Kidney (tissue), 14 donors: ENCODE results near the gene COX8A. TPM values are rescaled to one million over a fixed set of nuclear protein-coding genes. Genes with fewer than 3 reads are reported as not detected.

Experiments
- DNase-seq, 5 donors: peaks; one replicate each; pipeline ENCODE4 v3.0.0-alpha.2; 2013 to 2020
- FAIRE-seq: peaks from 2 replicates; lab custom pipeline; 2012; peaks lifted over from hg19 to GRCh38; lab: Jason Lieb, UNC
- H3K27ac ChIP-seq, 2 donors: one replicate each; pipeline ENCODE4 v1.7.0; 2013; ENCODE audit warnings: low read depth in 2 of 2, low read length in 2 of 2, inconsistent platforms in 1 of 2
- H3K27me3 ChIP-seq: one replicate; pipeline ENCODE4 v1.7.1; 2013; ENCODE audit warnings: low read length, inconsistent platforms; ENCODE audit not compliant: control insufficient read depth, insufficient read depth
- H3K36me3 ChIP-seq, 3 donors: one replicate each; pipeline versions ENCODE4 v1.7.0 to v1.7.1; 2013; ENCODE audit warnings: low read length in 3 of 3, control low read depth in 1 of 3, inconsistent platforms in 1 of 3; ENCODE audit not compliant: insufficient read depth in 3 of 3, control insufficient read depth in 2 of 3
- H3K4me1 ChIP-seq, 3 donors: one replicate each; pipeline versions ENCODE4 v1.7.0 to v1.7.1; 2013; ENCODE audit warnings: low read length in 3 of 3, inconsistent platforms in 1 of 3, low read depth in 1 of 3; ENCODE audit not compliant: control insufficient read depth in 2 of 3, insufficient read depth in 2 of 3
- H3K4me3 ChIP-seq, 3 donors: one replicate each; pipeline versions ENCODE4 v1.7.0 to v1.8.1; 2013; ENCODE audit warnings: low read length in 3 of 3, control low read depth in 1 of 3, inconsistent platforms in 1 of 3
- H3K9ac ChIP-seq, 3 donors: one replicate each; pipeline versions ENCODE4 v1.7.0 to v1.7.1; 2013; ENCODE audit warnings: low read length in 3 of 3, control low read depth in 1 of 3, inconsistent platforms in 1 of 3
- H3K9me3 ChIP-seq, 3 donors: one replicate each; pipeline versions ENCODE4 v1.7.0 to v1.7.1; 2013; ENCODE audit warnings: low read length in 3 of 3, control low read depth in 1 of 3, inconsistent platforms in 1 of 3; ENCODE audit not compliant: control insufficient read depth in 2 of 3, insufficient read depth in 1 of 3
- intact Hi-C: fragments of 100-400 bp; cut with DNase I; formaldehyde crosslinking; loops from one replicate; pipeline ENCODE4 v1.11.1; 2022
- polyA plus RNA-seq: library from polyadenylated mRNA; stranded (reverse); fragments of 350-450 nt; fragmentation: Illumina TruSeq; extraction: RNeasy Lipid Tissue Mini Kit (QIAGEN cat#74804); gene quantifications from one replicate; pipeline ENCODE4 v1.2.3, GENCODE V29; 2014; ENCODE audit warnings: low read depth, low replicate concordance; ENCODE audit not compliant: insufficient read depth
- total RNA-seq: library from RNA; stranded (reverse); fragmentation: NEBNext Ultra II Directional; extraction: Animal tissue kit (Norgen Biotek cat#: 25700); gene quantifications from one replicate; pipeline ENCODE4 v1.2.1, GENCODE V29; 2021
- TF ChIP-seq, protein P1 (sequence below): IDR thresholded peaks from 3 replicates; pipeline ENCODE4 v1.5.1; 2012; ENCODE audit warnings: mild to moderate bottlenecking, moderate library complexity, borderline replicate concordance; ENCODE audit not compliant: insufficient read depth; ENCODE audit errors: extremely low read depth
- donor health status: control.
- donor health status: control.
- donor health status: control.
- donor health status: control.
- donor health status: control.
- donor health status: DM: yes; HTN: yes; CAD: no.
- donor health status: Normal renal cell carcinoma (clear cell type).

COX8A gene
- total and polyA plus RNA-seq, 2 donors from 2014 or later, result 320 to 2,092 TPM

DNA sequence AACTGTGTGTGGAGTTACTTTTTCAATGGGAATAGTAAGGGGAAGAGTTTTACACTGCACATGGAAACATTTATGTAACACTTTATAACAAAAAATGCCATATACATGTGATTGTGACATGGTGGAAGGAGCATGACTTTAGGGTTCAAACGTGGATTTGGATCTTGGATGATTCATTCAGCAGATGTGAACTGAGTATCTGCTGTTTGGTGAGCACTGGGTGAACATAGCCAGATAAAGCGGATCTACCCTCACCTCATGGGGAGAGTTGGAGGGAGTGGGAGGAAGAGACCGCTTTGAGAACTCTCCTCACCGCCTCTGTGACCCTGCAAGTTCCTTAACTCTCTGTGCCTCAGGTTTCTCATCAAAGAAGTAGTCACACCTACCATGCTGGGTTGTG is 32.5 kb upstream of the COX8A start:
- no peaks in the 10 kb centered on the region for H3K27me3 ChIP-seq
- no peak overlapping the region for H3K27ac ChIP-seq
- no peak overlapping the region for H3K4me3 ChIP-seq
- intact Hi-C loops, result no loop called here
- FAIRE-seq (no peak), DNase-seq (no peak)
- no peak overlapping the region for H3K9ac ChIP-seq
- H3K9me3 ChIP-seq, result no peaks in the 10 kb centered on the region
- H3K4me1 ChIP-seq, result peaks cover 0 to 16% (median 4%) of the 10 kb centered on the region in 3 donors
- TF ChIP-seq, protein P1, sequence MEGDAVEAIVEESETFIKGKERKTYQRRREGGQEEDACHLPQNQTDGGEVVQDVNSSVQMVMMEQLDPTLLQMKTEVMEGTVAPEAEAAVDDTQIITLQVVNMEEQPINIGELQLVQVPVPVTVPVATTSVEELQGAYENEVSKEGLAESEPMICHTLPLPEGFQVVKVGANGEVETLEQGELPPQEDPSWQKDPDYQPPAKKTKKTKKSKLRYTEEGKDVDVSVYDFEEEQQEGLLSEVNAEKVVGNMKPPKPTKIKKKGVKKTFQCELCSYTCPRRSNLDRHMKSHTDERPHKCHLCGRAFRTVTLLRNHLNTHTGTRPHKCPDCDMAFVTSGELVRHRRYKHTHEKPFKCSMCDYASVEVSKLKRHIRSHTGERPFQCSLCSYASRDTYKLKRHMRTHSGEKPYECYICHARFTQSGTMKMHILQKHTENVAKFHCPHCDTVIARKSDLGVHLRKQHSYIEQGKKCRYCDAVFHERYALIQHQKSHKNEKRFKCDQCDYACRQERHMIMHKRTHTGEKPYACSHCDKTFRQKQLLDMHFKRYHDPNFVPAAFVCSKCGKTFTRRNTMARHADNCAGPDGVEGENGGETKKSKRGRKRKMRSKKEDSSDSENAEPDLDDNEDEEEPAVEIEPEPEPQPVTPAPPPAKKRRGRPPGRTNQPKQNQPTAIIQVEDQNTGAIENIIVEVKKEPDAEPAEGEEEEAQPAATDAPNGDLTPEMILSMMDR, result no peak
- H3K36me3 ChIP-seq, result peaks cover 0 to 7% (median 0%) of the 10 kb centered on the region in 3 donors

DNA sequence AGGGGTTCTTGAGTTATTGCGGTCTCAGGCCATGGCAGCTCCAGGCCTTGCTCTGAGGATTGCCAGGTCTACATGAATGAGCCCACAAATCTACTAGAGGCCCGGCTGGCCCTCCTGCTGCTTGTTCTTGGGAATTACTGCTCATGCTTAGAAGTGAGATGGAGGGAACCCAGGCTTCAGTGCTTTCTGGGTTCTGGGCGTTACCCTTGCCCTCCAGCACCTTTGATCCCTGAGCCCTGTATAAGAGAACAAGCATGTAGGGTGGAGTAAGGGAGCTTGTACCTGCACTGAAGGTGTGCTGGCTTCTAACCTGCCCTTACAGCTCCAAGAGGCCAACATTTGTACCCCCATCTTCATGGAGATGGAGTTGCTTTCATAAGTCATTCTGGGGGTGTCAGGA is 31.6 kb upstream of the COX8A start:
- no peak for DNase-seq
- intact Hi-C loops, result no loop called here
- Histone ChIP-seq H3K27ac (no peak overlapping the region), H3K27me3 (no peaks in the 10 kb centered on the region), H3K9ac (no peak overlapping the region), H3K4me3 (no peak overlapping the region), H3K36me3 (peaks cover 0 to 7% (median 0%) of the 10 kb centered on the region in 3 donors), H3K4me1 (peaks cover 0 to 16% (median 4%) of the 10 kb centered on the region in 3 donors), H3K9me3 (no peaks in the 10 kb centered on the region)
- TF ChIP-seq, protein P1, result no peak
- no peak for FAIRE-seq

DNA sequence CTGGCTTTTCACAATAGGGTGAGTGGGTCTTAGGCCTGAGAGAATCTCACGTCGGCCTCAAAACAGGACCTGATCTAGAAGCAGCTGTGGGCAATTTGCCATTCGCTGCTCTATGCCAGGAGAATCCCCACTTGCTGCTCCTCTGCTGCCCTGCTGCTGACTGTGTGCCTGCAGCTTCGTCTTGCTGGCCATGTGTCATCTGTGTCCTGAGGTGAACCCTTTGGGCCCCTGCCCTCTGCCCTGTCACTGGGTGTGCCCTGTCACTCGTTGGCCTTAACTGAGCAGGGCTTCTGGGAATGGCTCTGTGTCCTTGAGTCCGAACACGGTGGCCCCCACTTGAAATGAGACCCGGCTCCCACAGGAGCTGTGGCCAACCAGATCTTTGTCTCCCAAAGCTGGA is 29.4 kb upstream of the COX8A start:
- Histone ChIP-seq H3K4me3 (no peak overlapping the region), H3K9me3 (no peaks in the 10 kb centered on the region), H3K27me3 (no peaks in the 10 kb centered on the region), H3K4me1 (peaks cover 0 to 8% (median 0%) of the 10 kb centered on the region in 3 donors), H3K9ac (peak overlapping the region in 1 of 3 donors; percentile 31), H3K36me3 (peaks cover 0 to 7% (median 0%) of the 10 kb centered on the region in 3 donors), H3K27ac (peak overlapping the region in 1 of 2 donors; percentile 36)
- no peak for DNase-seq
- no peak for FAIRE-seq
- TF ChIP-seq, protein P1, result no peak
- intact Hi-C loops, result loop anchor here (5.0 kb wide), 1 partner anchor 108 kb away; the partner anchor contains the start of gene MARK2
